Endothelial cell of umbilical vein (primary cell): ENCODE measurements around the gene NKAIN4. TPM values are rescaled to one million over a fixed set of nuclear protein-coding genes. Genes with fewer than 3 reads are reported as not detected.

Experiments used
- BruUV-seq: library from RNA; stranded (reverse); fragments of 400-500 nt; replicated peaks from 2 replicates; lab custom pipeline; 2021; lab: Mats Ljungman, UMichigan
- CTCF ChIA-PET: fragments of 300-600, 350-600 bp; sonication (Branson Sonifier 250); formaldehyde crosslinking; loops from one replicate; lab custom pipeline; 2021; ENCODE audit warnings: antibody characterized with exemption, inconsistent platforms; lab: Charles Lee
- POLR2A ChIA-PET: fragments of 300-600, 350-600 bp; sonication (Branson Sonifier 250); formaldehyde crosslinking; loops from one replicate; lab custom pipeline; 2021; ENCODE audit warnings: antibody characterized with exemption, inconsistent platforms; lab: Charles Lee
- DNase-seq: peaks from one replicate; pipeline ENCODE4 v3.0.0-alpha.2; 2011; ENCODE audit warnings: low read depth, low spot score
- FAIRE-seq: peaks from 2 replicates; lab custom pipeline; 2011; peaks lifted over from hg19 to GRCh38; lab: Jason Lieb, UNC
- H2AFZ ChIP-seq: 2 replicates; pipeline ENCODE4 v1.6.0; 2012; ENCODE audit warnings: low read depth, low read length, control low read depth, inconsistent platforms
- H3K27ac ChIP-seq: 2 replicates; pipeline ENCODE4 v1.5.1; 2011; ENCODE audit warnings: low read depth, mild to moderate bottlenecking, control low read depth, low read length, moderate library complexity; ENCODE audit not compliant: insufficient read depth
- H3K27me3 ChIP-seq, 2 experiments: 2 replicates each; pipeline versions ENCODE4 v1.6.0 to v1.6.1; 2011; ENCODE audit warnings: low read length in 2 of 2, mixed read lengths in 1 of 2; ENCODE audit not compliant: control insufficient read depth in 2 of 2, insufficient read depth in 2 of 2
- H3K36me3 ChIP-seq, 2 experiments: 2 replicates in 1 of 2; 3 replicates in 1 of 2; pipeline ENCODE4 v1.5.1; 2011; ENCODE audit warnings: low read length in 2 of 2, mild to moderate bottlenecking in 1 of 2, moderate library complexity in 1 of 2; ENCODE audit not compliant: control insufficient read depth in 2 of 2, insufficient read depth in 2 of 2; ENCODE audit errors: extremely low read depth in 1 of 2
- H3K4me1 ChIP-seq: 3 replicates; pipeline ENCODE4 v1.5.1; 2011; ENCODE audit warnings: mild to moderate bottlenecking, low read length; ENCODE audit not compliant: control insufficient read depth, insufficient read depth; ENCODE audit errors: extremely low read depth
- H3K4me2 ChIP-seq: 2 replicates; pipeline ENCODE4 v1.6.1; 2011; ENCODE audit warnings: low read length, control low read depth, mixed read lengths; ENCODE audit not compliant: insufficient read depth
- H3K4me3 ChIP-seq, 3 experiments: fragments of 200-600 bp in 1 of 3; sonication (generic), shearing (Covaris generic) in 1 of 3; replicated peaks in 1 of 3; 2 replicates each; pipeline ENCODE4 v1.5.1; 2011 to 2016; ENCODE audit warnings: control low read depth in 3 of 3, low read length in 3 of 3, mild to moderate bottlenecking in 2 of 3, inconsistent platforms in 1 of 3, low read depth in 1 of 3, moderate library complexity in 1 of 3; ENCODE audit not compliant: insufficient read depth in 1 of 3
- H3K79me2 ChIP-seq: 2 replicates; pipeline ENCODE4 v1.6.0; 2012; ENCODE audit warnings: low read length, inconsistent platforms; ENCODE audit not compliant: control insufficient read depth, insufficient read depth
- H3K9ac ChIP-seq: replicated peaks from 2 replicates; pipeline ENCODE3; 2011; ENCODE audit warnings: low read length, control low read depth; ENCODE audit not compliant: insufficient read depth; ENCODE audit errors: extremely low read depth
- H3K9me1 ChIP-seq: replicated peaks from 3 replicates; pipeline ENCODE4 v1.6.0; 2011; ENCODE audit warnings: mild to moderate bottlenecking, low read length; ENCODE audit not compliant: control insufficient read depth, insufficient read depth; ENCODE audit errors: extremely low read depth
- H3K9me3 ChIP-seq: replicated peaks from 2 replicates; pipeline ENCODE4 v1.5.1; 2012; ENCODE audit warnings: low read length, inconsistent platforms; ENCODE audit not compliant: control insufficient read depth, insufficient read depth
- H4K20me1 ChIP-seq: replicated peaks from 2 replicates; pipeline ENCODE3; 2011; ENCODE audit warnings: mild to moderate bottlenecking, low read length; ENCODE audit not compliant: control insufficient read depth, insufficient read depth; ENCODE audit errors: extremely low read depth
- CTCF ChIP-seq, 2 donors: IDR thresholded peaks; 1 replicate in 1 of 2; 2 replicates in 1 of 2; pipeline ENCODE4 v1.5.1; 2011; ENCODE audit warnings: low read length in 2 of 2, mild to moderate bottlenecking in 2 of 2, moderate library complexity in 2 of 2, control low read depth in 1 of 2, inconsistent platforms in 1 of 2, low read depth in 1 of 2; ENCODE audit not compliant: insufficient read depth in 1 of 2; ENCODE audit errors: extremely low read depth in 1 of 2
- EZH2 ChIP-seq: IDR thresholded peaks from 2 replicates; pipeline ENCODE4 v1.6.1; 2012; ENCODE audit warnings: borderline replicate concordance, low read depth, mild to moderate bottlenecking, moderate library complexity, low read length, inconsistent platforms; ENCODE audit not compliant: severe bottlenecking
- FOS ChIP-seq: IDR thresholded peaks from 2 replicates; pipeline ENCODE4 v1.6.1; 2011; ENCODE audit warnings: mild to moderate bottlenecking, low read length, moderate library complexity, borderline replicate concordance; ENCODE audit not compliant: insufficient read depth
- GATA2 ChIP-seq: IDR thresholded peaks from 2 replicates; pipeline ENCODE4 v1.7.0; 2011; ENCODE audit warnings: low read depth, mild to moderate bottlenecking, moderate library complexity, mixed read lengths, low read length; ENCODE audit not compliant: insufficient read length, insufficient read depth
- JUN ChIP-seq: IDR thresholded peaks from 2 replicates; pipeline ENCODE4 v1.6.1; 2011; ENCODE audit warnings: borderline replicate concordance, low read depth; ENCODE audit not compliant: insufficient read length, insufficient read depth
- MAX ChIP-seq: IDR thresholded peaks from 2 replicates; pipeline ENCODE4 v1.6.1; 2011; ENCODE audit not compliant: insufficient read depth, insufficient read length
- MYC ChIP-seq: IDR thresholded peaks from one replicate; pipeline ENCODE4 v1.6.1; 2011; ENCODE audit warnings: mild to moderate bottlenecking, low read depth, low read length
- POLR2A ChIP-seq: IDR thresholded peaks from 2 replicates; pipeline ENCODE4 v1.6.1; 2012; ENCODE audit warnings: low read depth, mild to moderate bottlenecking, control low read depth, low read length
- POLR2AphosphoS5 ChIP-seq: IDR thresholded peaks from 2 replicates; pipeline ENCODE4 v1.6.1; 2012; ENCODE audit warnings: low read depth, mild to moderate bottlenecking, control low read depth, low read length, moderate library complexity; ENCODE audit not compliant: insufficient read depth
- dilution Hi-C: fragments of 300-500 bp; cut with MboI; formaldehyde crosslinking; loops from one replicate; pipeline ENCODE4 v1.15.0; 2019; ENCODE audit warnings: low sequenced_read_pairs; ENCODE audit not compliant: extremely low pct_ligation_motif_present
- intact Hi-C: fragments of 100-400 bp; cut with micrococcal nuclease; formaldehyde crosslinking; loops from one replicate; pipeline ENCODE4 v1.10.0; 2022
- polyA plus RNA-seq, 4 experiments: library from polyadenylated mRNA; depleted of rRNA in 3 of 4; stranded (reverse) in 3 of 4; unstranded in 1 of 4; fragments of >200 nt; gene quantifications; 2 replicates each; pipeline versions ENCODE4 v1.2.1 to v1.2.3, GENCODE V29; 2011 to 2012; ENCODE audit warnings: missing spikeins in 1 of 4
- total RNA-seq: library from RNA; stranded (reverse); gene quantifications from 2 replicates; pipeline ENCODE4 v1.2.3, GENCODE V29; 2021

NKAIN4 gene
- total and polyA plus RNA-seq, 2 donors (not counting 3 experiments of a cell fraction or from before 2014, with no cell fraction given) = 0.04 TPM; not detected in 1

- DNase-seq (no peak), FAIRE-seq (no peak)
- no peak overlapping the region for H3K27ac ChIP-seq
- ChIA-PET CTCF (interaction anchor here (11.0 kb wide), 1 partner anchor 14 kb away, joined by 116 read pairs; no protein-coding TSS in a partner anchor), POLR2A (no interaction called here)
- H3K36me3 ChIP-seq = no peaks in the 10 kb centered on the region
- no peaks in the 10 kb centered on the region for H4K20me1 ChIP-seq
- H3K9ac ChIP-seq = no peak overlapping the region
- no peak overlapping the region for H3K4me3 ChIP-seq
- H3K9me3 ChIP-seq = no peaks in the 10 kb centered on the region
- no peaks in the 10 kb centered on the region for H3K9me1 ChIP-seq
- no peak for TF ChIP-seq POLR2A
- no peak for TF ChIP-seq JUN
- no peak for TF ChIP-seq FOS
- no peak for TF ChIP-seq GATA2
- TF ChIP-seq MYC = no peak
- no peak for TF ChIP-seq POLR2AphosphoS5
- TF ChIP-seq CTCF (IDR thresholded peaks at IDR 0.05; ENCODE audit: extremely low read depth in 1 of 2, insufficient read depth in 1 of 2, low read depth in 1 of 2, low read length in 2 of 2) = no peak
- no peak for TF ChIP-seq EZH2
- no peak for TF ChIP-seq MAX
- H3K4me2 ChIP-seq = no peak overlapping the region
- H3K4me1 ChIP-seq = no peaks in the 10 kb centered on the region
- no peak overlapping the region for H2AFZ ChIP-seq
- intact Hi-C loops (loop anchor here (5.0 kb wide), 1 partner anchor 34 kb away; the partner anchor contains the start of gene ARFGAP1), dilution Hi-C loops (no loop called here)
- no TSS peak for BruUV-seq
- H3K27me3 ChIP-seq = no peaks in the 10 kb centered on the region
- H3K79me2 ChIP-seq = no peaks in the 10 kb centered on the region
Observed at GRCh38 chr20:63238031-63238430, 16.2 kb downstream of the NKAIN4 start.
